Spleen (tissue), 7 donors: ENCODE measurements around the gene CPT1B.

Experiments used
- CTCF ChIP-seq, 11 experiments: fragments of 200-600 bp in 7 of 11; fragments of 450-650 bp in 4 of 11; sonication (generic) in 4 of 11; IDR thresholded peaks in 8 of 11; conservative IDR thresholded peaks in 3 of 11; 1 replicate in 7 of 11; 2 replicates in 4 of 11; pipeline versions ENCODE4 v1.4.0 to v1.8.0; 2016 to 2021; ENCODE audit warnings: antibody characterized with exemption in 11 of 11, inconsistent platforms in 4 of 11, mild to moderate bottlenecking in 1 of 11
- POLR2A ChIP-seq, 3 donors: fragments of 450-650 bp; IDR thresholded peaks; one replicate each; pipeline ENCODE4 v1.5.1; 2017; ENCODE audit warnings: antibody characterized with exemption in 3 of 3, mild to moderate bottlenecking in 1 of 3
- donor health status: DM: no; HTN: no; CAD: no; lungs with moderate emphysema.
- donor health status: DM: no; HTN: no; CAD: no.
- donor health status: DM: no; HTN: no; CAD: no.

- TF ChIP-seq CTCF (IDR thresholded peaks at IDR 0.05 in 8 of 11, conservative IDR thresholded peaks at IDR 0.05 in 3 of 11) (peak in 5 of 11 experiments; percentile 7 to 46 (median 29)), POLR2A (IDR thresholded peaks at IDR 0.05) (peak in 1 of 3 donors; percentile 32)
Observed at GRCh38 chr22:50548040-50548920, 29.9 kb downstream of the CPT1B start.
